ENCODE results near the gene MAPK11.

DNA sequence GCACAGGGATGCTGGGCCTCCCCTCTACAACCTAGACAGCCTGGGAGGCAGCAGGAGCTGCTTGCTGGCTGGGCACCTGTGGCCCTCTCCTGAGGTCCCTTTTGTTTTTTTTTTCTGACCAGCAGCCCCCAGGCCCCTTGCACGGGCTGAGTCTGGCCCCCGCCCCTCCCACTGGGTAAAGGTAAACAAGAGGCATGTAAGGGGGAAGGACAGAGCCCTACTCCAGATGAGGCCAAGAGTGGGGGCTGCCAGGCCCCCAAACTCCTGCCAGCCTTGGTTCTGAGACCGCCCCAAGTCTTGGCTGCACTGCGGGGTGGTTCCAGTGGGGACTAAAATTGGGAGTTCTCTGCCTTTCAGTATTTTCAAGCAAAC is 28.1 kb upstream of the MAPK11 start:
- TF ChIP-seq POLR2A (IDR thresholded peaks at IDR 0.05) (no peak), CTCF (IDR thresholded peaks at IDR 0.05) (no peak)

Data from ovary (tissue), 3 donors.